ENCODE results near the gene AASDH.

GRCh38 chr4:56408978-56409377 is 21.7 kb upstream of the AASDH start:
- TF ChIP-seq CTCF (IDR thresholded peaks at IDR 0.05) (no peak), ARID4B (CRISPR knock-in tag; IDR thresholded peaks at IDR 0.05; ENCODE audit: borderline replicate concordance) (no peak), TEAD1 (CRISPR knock-in tag; IDR thresholded peaks at IDR 0.05) (no peak), ATF2 (CRISPR knock-in tag; IDR thresholded peaks at IDR 0.05; ENCODE audit: borderline replicate concordance, low read depth) (no peak), CBFB (CRISPR knock-in tag; IDR thresholded peaks at IDR 0.05; ENCODE audit: low read depth) (no peak), JUN (CRISPR knock-in tag; IDR thresholded peaks at IDR 0.05) (no peak), FOXJ3 (CRISPR knock-in tag; IDR thresholded peaks at IDR 0.05; ENCODE audit: borderline replicate concordance) (no peak), ZNF281 (CRISPR knock-in tag; IDR thresholded peaks at IDR 0.05) (no peak), ESRRA (CRISPR knock-in tag; IDR thresholded peaks at IDR 0.05; ENCODE audit: borderline replicate concordance) (no peak), PREB (CRISPR knock-in tag; IDR thresholded peaks at IDR 0.05; ENCODE audit: borderline replicate concordance) (no peak), NR2C2 (CRISPR knock-in tag; IDR thresholded peaks at IDR 0.05) (no peak)
